Panc1 (cell line): Measurements from ENCODE around the gene OR1B1. TPM values are rescaled to one million over a fixed set of nuclear protein-coding genes. Genes with fewer than 3 reads are reported as not detected.

Source experiments
- ATAC-seq: fragments of 200-7000 bp; cut with Tn5 transposase; 2 replicates; pipeline ENCODE4 v1.9.1; 2020; ENCODE audit warnings: mild to moderate bottlenecking, moderate library complexity
- Bru-seq: library from RNA; stranded (reverse); fragments of 400-500 nt; gene quantifications from one replicate; lab custom pipeline; 2021; lab: Mats Ljungman, UMichigan
- BruChase-seq, 2 experiments: library from RNA; stranded (reverse); fragments of 400-500 nt; gene quantifications; one replicate each; lab custom pipeline; 2021; lab: Mats Ljungman, UMichigan
- BruUV-seq: library from RNA; stranded (reverse); fragments of 400-500 nt; replicated peaks from 2 replicates; lab custom pipeline; 2021; lab: Mats Ljungman, UMichigan
- CTCF ChIA-PET: fragments of 300-600 bp; sonication (Branson Sonifier 250); formaldehyde crosslinking; loops from one replicate; lab custom pipeline; 2022; ENCODE audit warnings: antibody characterized with exemption; lab: Charles Lee
- POLR2A ChIA-PET: fragments of 300-600 bp; sonication (Branson Sonifier 250); formaldehyde crosslinking; loops from one replicate; lab custom pipeline; 2022; ENCODE audit warnings: antibody characterized with exemption; lab: Charles Lee
- DNase-seq: peaks from one replicate; pipeline ENCODE4 v3.0.0-alpha.2; 2010; ENCODE audit warnings: low read depth, low spot score
- H3K27ac ChIP-seq: 2 replicates; pipeline ENCODE4 v1.5.1; 2011; ENCODE audit warnings: mild to moderate bottlenecking, low read length, inconsistent platforms
- H3K27me3 ChIP-seq: fragments of 200-500 bp; sonication (Bioruptor generic); 2 replicates; pipeline ENCODE4 v1.6.0; 2014; ENCODE audit warnings: low read length, inconsistent platforms; ENCODE audit not compliant: control insufficient read depth, insufficient read depth
- H3K36me3 ChIP-seq: fragments of 200-500 bp; sonication (Bioruptor generic); 2 replicates; pipeline ENCODE4 v1.5.1; 2014; ENCODE audit warnings: inconsistent platforms, mild to moderate bottlenecking, low read length, moderate library complexity; ENCODE audit not compliant: control insufficient read depth, insufficient read depth
- H3K4me1 ChIP-seq: 2 replicates; pipeline ENCODE4 v1.5.1; 2011; ENCODE audit warnings: inconsistent platforms, mild to moderate bottlenecking, low read length, moderate library complexity; ENCODE audit not compliant: control insufficient read depth, insufficient read depth
- H3K4me3 ChIP-seq, 2 experiments: 2 replicates each; pipeline ENCODE4 v1.5.1; 2011 to 2012; ENCODE audit warnings: low read depth in 2 of 2, low read length in 2 of 2, mild to moderate bottlenecking in 2 of 2, inconsistent platforms in 1 of 2, moderate library complexity in 1 of 2
- H3K9me3 ChIP-seq: fragments of 200-500 bp; sonication (Bioruptor generic); 2 replicates; pipeline ENCODE4 v1.5.1; 2014; ENCODE audit warnings: low read depth, mild to moderate bottlenecking, inconsistent platforms, low read length, moderate library complexity; ENCODE audit not compliant: control insufficient read depth, insufficient read depth
- POLR2AphosphoS5 ChIP-seq: IDR thresholded peaks from 2 replicates; pipeline ENCODE4 v1.6.1; 2012; ENCODE audit warnings: mild to moderate bottlenecking, low read depth, low read length, moderate library complexity
- SIN3A ChIP-seq: IDR thresholded peaks from 2 replicates; pipeline ENCODE4 v1.6.1; 2012; ENCODE audit warnings: low read depth, mild to moderate bottlenecking, low read length, moderate library complexity, borderline replicate concordance; ENCODE audit not compliant: insufficient read depth
- TCF7L2 ChIP-seq: IDR thresholded peaks from 2 replicates; pipeline ENCODE4 v1.6.1; 2011; ENCODE audit warnings: mild to moderate bottlenecking, low read depth, low read length, inconsistent platforms
- in situ Hi-C: cut with HindIII; loops from 2 replicates; pipeline ENCODE4 v1.10.0; 2016; ENCODE audit warnings: low sequenced_read_pairs, low pct_unique_long_range_greater_than_20kb
- intact Hi-C: fragments of 100-400 bp; cut with micrococcal nuclease; formaldehyde crosslinking; loops from one replicate; pipeline ENCODE4 v1.10.0; 2022; ENCODE audit not compliant: unreplicated experiment
- long read RNA-seq: library from polyadenylated mRNA; unstranded; transcript quantifications from one replicate; pipeline ENCODE4 v2.0.0, GENCODE V29; 2021; ENCODE audit not compliant: unreplicated experiment
- polyA plus RNA-seq: library from polyadenylated mRNA; unstranded; fragments of >200 nt; gene quantifications from one replicate; pipeline ENCODE4 v1.2.1, GENCODE V29; 2012; ENCODE audit warnings: missing spikeins; ENCODE audit not compliant: insufficient read length
- total RNA-seq: library from RNA; stranded (reverse); gene quantifications from one replicate; pipeline ENCODE4 v1.2.1, GENCODE V29; 2021; ENCODE audit not compliant: unreplicated experiment
- TF ChIP-seq, protein P1 (sequence below), 2 experiments: IDR thresholded peaks; 2 replicates each; pipeline ENCODE4 v1.6.1; 2011 to 2012; ENCODE audit warnings: low read depth in 2 of 2, control low read depth in 1 of 2, low read length in 1 of 2, mild to moderate bottlenecking in 1 of 2, moderate library complexity in 1 of 2; ENCODE audit not compliant: insufficient read depth in 1 of 2
- TF ChIP-seq, protein P2 (sequence below): fragments of 450-650 bp; IDR thresholded peaks from 2 replicates; pipeline ENCODE4 v1.5.1; 2017; ENCODE audit warnings: mild to moderate bottlenecking

Gene OR1B1
- total RNA-seq (not detected), Bru-seq, nascent RNA (not detected), BruChase-seq, experiment 1, labeled RNA remaining after a 2-hour chase (percentile 32 among the genes with signal in this experiment), BruChase-seq, experiment 2, labeled RNA remaining after a 6-hour chase (percentile 19 among the genes with signal in this experiment)
- polyA plus RNA-seq: not detected
- long read RNA-seq: 0 reads

DNA sequence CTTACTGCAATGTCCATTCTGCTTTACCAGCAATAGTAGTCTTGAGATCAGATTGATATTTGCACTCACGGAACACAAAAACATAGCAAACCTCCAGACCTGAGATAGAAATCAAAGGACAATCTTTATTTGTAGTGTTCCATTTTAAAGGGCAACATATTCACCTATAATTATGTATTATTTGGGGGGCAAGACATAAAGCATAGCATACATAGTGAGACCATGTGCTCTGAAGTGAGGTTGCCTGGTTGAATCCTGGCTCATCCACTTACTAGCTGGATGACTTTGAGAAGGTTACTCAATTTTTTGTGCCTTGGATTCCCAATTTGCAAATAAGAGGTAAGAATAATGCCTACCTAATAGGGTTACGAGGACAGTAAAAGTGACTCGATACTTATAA is at the start of gene OR1B1:
OR1B1 (minus strand) TSS at position 101 of the 400 bp plus-strand sequence.
- in situ Hi-C loops (no loop called here), intact Hi-C loops (no loop called here)
- Histone ChIP-seq H3K4me3 (no peak within 1 kb of the TSS), H3K36me3 (no peaks in the 10 kb centered on the region), H3K27me3 (0 out of 2 replicates have a peak, but pooled peaks cover 4% of the 10 kb centered on the region), H3K27ac (no peak within 1 kb of the TSS), H3K9me3 (no peaks in the 10 kb centered on the region), H3K4me1 (no peaks in the 10 kb centered on the region)
- ATAC-seq (no peak), DNase-seq (no peak)
- ChIA-PET POLR2A (no interaction called here), CTCF (no interaction called here)
- TF ChIP-seq, protein P1, sequence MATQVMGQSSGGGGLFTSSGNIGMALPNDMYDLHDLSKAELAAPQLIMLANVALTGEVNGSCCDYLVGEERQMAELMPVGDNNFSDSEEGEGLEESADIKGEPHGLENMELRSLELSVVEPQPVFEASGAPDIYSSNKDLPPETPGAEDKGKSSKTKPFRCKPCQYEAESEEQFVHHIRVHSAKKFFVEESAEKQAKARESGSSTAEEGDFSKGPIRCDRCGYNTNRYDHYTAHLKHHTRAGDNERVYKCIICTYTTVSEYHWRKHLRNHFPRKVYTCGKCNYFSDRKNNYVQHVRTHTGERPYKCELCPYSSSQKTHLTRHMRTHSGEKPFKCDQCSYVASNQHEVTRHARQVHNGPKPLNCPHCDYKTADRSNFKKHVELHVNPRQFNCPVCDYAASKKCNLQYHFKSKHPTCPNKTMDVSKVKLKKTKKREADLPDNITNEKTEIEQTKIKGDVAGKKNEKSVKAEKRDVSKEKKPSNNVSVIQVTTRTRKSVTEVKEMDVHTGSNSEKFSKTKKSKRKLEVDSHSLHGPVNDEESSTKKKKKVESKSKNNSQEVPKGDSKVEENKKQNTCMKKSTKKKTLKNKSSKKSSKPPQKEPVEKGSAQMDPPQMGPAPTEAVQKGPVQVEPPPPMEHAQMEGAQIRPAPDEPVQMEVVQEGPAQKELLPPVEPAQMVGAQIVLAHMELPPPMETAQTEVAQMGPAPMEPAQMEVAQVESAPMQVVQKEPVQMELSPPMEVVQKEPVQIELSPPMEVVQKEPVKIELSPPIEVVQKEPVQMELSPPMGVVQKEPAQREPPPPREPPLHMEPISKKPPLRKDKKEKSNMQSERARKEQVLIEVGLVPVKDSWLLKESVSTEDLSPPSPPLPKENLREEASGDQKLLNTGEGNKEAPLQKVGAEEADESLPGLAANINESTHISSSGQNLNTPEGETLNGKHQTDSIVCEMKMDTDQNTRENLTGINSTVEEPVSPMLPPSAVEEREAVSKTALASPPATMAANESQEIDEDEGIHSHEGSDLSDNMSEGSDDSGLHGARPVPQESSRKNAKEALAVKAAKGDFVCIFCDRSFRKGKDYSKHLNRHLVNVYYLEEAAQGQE (IDR thresholded peaks at IDR 0.05; ENCODE audit: insufficient read depth in 1 of 2, low read depth in 2 of 2, low read length in 1 of 2): no peak
- no peak for TF ChIP-seq POLR2AphosphoS5
- BruUV-seq: no TSS peak

DNA sequence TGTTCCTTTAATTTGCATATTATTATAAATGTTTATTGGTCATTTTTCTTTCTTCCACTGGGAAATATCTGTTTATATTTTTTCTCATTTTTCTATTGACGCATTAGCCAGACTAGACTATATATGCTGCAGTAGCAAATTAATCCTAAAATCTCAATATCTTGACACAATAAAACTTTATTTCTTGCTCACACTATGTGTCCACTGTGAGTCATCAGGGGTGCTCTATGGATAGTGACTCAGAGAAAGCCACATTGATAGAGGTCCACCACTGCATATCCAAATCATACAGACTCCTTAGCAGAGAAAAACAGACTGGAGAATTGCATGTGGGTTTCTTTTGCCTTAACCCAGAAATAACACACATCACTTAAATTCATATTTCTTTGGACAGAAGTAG is 38.3 kb upstream of the OR1B1 start:
- H3K4me3 ChIP-seq: no peak overlapping the region
- ATAC-seq (no peak), DNase-seq (no peak)
- intact Hi-C loops (no loop called here), in situ Hi-C loops (no loop called here)
- H3K4me1 ChIP-seq: no peaks in the 10 kb centered on the region
- TF ChIP-seq, protein P1 (IDR thresholded peaks at IDR 0.05; ENCODE audit: insufficient read depth in 1 of 2, low read depth in 2 of 2, low read length in 1 of 2): no peak
- TF ChIP-seq POLR2AphosphoS5: no peak
- TF ChIP-seq, protein P2, sequence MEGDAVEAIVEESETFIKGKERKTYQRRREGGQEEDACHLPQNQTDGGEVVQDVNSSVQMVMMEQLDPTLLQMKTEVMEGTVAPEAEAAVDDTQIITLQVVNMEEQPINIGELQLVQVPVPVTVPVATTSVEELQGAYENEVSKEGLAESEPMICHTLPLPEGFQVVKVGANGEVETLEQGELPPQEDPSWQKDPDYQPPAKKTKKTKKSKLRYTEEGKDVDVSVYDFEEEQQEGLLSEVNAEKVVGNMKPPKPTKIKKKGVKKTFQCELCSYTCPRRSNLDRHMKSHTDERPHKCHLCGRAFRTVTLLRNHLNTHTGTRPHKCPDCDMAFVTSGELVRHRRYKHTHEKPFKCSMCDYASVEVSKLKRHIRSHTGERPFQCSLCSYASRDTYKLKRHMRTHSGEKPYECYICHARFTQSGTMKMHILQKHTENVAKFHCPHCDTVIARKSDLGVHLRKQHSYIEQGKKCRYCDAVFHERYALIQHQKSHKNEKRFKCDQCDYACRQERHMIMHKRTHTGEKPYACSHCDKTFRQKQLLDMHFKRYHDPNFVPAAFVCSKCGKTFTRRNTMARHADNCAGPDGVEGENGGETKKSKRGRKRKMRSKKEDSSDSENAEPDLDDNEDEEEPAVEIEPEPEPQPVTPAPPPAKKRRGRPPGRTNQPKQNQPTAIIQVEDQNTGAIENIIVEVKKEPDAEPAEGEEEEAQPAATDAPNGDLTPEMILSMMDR: no peak
- no peak for TF ChIP-seq SIN3A
- TF ChIP-seq TCF7L2: no peak
- no TSS peak for BruUV-seq
- no peak overlapping the region for H3K27ac ChIP-seq
- CTCF ChIA-PET: no interaction called here
- POLR2A ChIA-PET: no interaction called here
- no peaks in the 10 kb centered on the region for H3K36me3 ChIP-seq
- no peaks in the 10 kb centered on the region for H3K9me3 ChIP-seq
- no peaks in the 10 kb centered on the region for H3K27me3 ChIP-seq
